Epithelial cell of prostate (primary cell): ENCODE measurements around the gene TMEM163.
"Not testable (repeated sequence)": the region's sequence is repeated elsewhere in the genome, so short reads cannot be mapped to it uniquely, and the experiment has no call there.

Experiments
- DNase-seq: peaks from one replicate; pipeline ENCODE4 v3.0.0-alpha.2; 2011; ENCODE audit warnings: low read depth, low spot score
- H3K27ac ChIP-seq: fragments of 450-650 bp; 2 replicates; pipeline ENCODE4 v1.5.1; 2017; ENCODE audit warnings: mild to moderate bottlenecking

Gene TMEM163

DNA sequence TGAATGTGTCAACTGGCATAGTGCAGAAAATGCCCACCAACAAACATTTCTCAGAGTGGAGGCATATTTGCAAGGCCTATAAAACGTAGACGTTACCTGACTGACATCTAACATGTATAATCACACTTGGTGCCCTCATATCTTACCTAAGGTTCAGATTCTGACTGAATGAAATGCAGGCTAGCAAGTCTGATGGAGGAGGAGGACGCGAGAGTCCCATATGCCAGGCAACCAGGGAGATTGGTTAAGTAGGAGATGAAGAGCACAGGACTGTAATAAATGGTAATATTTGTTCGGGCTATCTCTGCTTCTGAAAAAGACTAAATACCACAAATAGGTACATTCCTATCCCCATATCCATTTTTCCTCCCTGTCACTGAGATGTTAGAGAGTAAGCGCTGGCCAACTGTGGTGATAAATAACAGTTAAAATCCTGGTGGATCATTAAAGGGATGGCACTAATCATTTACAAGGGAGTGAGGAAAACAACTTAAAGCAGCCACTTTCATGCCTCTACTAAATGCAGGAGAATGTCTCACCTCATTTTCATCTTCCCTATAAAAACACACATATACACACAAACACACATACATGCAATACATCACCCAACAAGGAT lies 217.2 kb downstream of the TMEM163 start:
- H3K27ac ChIP-seq, result no peak overlapping the region
- DNase-seq, result no peak

DNA sequence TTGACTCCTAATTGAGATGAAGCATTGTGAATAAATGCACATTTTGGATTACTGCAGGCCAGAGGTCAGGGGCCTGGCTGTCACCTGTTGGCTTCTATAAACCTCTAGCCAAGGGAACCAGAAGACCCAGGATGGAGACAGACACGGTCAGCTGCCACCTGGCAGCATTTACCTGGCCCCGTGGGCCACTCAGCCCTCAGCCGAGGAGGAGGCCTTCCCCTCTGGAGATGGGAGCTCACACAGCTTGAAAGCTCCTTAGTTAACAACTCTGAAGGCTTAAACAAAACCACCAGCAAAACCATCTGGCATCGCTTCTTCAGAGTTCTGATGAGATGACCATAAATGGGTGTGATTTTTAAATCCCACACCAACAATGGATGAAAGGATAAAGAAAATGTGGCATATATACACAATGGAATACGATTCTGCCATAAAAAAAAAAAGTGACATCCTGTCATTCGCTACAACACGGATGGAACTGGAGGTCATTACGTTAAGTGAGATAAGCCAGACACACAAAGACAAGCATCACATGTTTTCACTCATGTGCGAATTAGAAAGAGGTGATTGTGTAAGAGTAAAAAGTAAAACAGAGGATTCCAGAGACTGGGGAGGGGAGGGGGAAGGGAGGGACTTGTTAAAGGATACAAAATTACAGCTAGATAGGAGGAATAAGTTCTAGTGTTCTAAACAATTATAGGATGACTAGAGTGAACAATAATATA lies 218.4 kb downstream of the TMEM163 start:
- DNase-seq, result no peak
- no peak overlapping the region for H3K27ac ChIP-seq

DNA sequence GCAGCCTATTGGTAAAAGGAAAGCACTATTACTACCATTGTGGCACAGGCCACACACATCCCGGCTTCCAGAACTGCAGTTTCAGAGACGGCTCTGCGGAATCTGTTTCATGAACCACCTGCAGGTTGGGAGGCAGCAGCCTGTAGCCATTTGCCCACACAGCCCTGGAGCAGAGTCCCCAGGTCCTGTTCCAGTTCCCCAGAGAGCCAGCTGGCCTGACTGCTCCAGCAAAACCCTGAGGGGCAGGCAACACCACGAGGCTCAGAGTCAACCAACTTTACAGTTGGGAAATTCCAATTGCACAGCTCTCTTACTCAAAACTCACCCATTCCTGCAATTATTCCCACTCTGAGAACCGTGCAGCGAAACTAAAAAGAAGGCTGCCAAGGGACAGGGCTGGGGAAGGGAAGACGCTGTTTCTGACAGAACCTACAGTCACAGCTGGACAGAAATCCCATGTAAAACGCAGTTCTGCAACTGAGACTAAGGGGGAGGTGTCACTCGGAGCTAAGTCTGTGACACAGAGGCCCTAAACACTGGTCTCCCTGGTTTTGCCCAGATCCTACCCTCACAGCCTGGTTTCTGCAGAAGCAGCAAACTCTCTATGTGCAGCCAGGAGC lies 219.4 kb downstream of the TMEM163 start:
- H3K27ac ChIP-seq, result no peak overlapping the region
- no peak for DNase-seq

DNA sequence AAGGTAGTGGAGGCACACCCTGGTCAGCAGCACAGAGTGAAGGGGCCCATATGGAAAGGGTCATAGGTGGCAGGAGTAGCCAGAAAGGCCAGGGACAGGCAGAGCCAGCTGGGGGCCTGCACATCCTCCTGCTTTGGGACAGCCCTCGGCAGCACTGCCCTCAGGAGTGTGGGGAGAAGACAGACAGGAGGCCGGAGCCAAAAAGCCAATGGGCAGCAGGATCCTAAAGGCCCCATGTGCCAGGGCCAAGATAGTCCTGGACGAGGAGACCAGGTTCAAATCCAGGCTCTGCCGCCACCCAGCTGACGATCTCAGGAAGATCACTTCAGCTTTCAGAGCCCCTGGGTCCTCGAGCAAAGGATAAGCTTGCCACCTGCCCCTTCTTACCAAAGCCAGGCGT lies 220.1 kb downstream of the TMEM163 start:
- no peak overlapping the region for H3K27ac ChIP-seq
- DNase-seq, result no peak

DNA sequence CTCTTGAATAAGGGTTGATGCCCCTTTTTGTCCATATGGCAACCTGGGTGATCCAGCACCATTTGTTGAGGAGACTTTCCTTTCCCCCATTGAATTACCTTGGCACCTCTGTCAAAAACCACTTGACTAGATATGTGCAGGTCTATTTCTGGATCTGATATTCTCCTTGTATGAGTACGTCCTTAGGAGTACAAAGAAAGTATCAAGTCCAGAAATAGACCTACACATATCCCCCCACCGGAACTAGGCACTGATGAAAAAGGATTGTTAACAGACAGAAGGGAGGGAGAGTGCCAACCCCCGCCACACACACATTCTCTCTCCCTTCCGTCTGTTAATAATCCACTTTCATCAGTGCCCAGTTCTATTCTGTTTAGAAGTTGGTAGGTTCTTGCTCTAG lies 225.0 kb downstream of the TMEM163 start:
- no peak for DNase-seq
- H3K27ac ChIP-seq, result no peak overlapping the region

DNA sequence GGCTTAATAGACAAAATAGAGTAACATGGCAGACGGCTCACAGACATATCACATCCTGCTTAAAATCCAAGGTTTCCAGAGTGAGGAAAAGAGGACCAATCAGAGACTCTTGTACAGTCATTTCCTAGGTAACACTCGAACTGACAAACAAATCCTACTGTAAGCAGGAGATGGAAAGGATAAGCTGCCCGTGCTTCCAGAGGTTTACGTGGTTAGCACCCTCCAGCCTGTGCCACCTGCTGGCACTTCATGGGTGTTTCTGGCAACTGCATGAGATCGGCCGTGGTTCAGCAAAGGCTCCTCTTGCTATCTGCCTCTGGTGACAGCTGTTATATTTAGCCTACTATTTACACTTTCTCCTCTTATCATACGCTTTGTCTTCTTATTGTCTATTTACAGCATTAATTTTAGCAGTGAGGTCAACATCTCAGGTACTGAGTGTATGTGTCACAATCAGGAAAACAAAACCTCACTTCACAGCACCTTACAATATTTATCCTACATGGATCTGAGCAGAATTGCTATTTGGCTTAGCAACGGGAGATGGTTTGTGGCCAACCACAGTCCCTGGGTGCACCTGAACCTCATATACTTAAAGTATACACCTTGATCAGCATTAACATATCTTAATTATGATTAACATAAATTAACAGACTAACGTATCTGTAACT lies 226.9 kb downstream of the TMEM163 start:
- DNase-seq, result no peak
- H3K27ac ChIP-seq, result no peak overlapping the region

DNA sequence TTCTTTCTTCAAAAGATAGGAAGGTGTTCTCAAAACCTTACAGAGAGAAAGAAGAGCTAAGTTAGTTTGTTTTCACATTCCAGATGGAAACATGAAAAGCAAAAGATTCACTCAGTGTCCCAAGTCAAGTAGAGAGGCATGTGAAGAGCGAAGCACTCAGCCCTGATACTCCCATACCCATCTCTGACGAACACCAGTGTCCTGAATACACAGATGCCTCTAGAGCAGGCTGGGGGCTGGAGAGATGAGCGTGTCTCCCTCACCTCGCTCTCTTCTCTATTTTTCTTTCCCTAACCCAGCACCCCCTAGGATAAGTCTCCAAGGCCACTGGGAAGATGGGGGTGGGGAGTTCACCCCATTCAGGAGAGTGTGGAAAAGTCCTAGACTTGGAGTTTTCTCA lies 227.8 kb downstream of the TMEM163 start:
- no peak for DNase-seq
- no peak overlapping the region for H3K27ac ChIP-seq

DNA sequence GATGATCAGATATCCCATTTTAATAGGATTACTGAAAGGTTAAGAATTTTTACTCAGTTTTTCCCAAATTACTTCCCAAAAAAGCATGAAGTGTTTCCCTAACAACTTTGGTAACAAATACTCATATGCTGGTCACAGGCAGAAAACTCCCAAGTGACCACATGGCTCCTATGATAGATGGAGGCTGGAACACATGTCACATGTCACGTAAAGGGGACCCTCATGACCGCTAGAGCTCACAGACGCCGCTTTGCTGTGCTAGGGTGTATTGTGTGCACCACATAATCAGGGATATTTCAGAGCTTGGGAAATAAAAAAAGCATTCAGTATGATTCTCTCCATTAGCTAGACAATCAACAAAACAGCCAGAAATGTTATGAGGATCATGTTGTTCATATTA lies 228.2 kb downstream of the TMEM163 start:
- DNase-seq, result no peak

DNA sequence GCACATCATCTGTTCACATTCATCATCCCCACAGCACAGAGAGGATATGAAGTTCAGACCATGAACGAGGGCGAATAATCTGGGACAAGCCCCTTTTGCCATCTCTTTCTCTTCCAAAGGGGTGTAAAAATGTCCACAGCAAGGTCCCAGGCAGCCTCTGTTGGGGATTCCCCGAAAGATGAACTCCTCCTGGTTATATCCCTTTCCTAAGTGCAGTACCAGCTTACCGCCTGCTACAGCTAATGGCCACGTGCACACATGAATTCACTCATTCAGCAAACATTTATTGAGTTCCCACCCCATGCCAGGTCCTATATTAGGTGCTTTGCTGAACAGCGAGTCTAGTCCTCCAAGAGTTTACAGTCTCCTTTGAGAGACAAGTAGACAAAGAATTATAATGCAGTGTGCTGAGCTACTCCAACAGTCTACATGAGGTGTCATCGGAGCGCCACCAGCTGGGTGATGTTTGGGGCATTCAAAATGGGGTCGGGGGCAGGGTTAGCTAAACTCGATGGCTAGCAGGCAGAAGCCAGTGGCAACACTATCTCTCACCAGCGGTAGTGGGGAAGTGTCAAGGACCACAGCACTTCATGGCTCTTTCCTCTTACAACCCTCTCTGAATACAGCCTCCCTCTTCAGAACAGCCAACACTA lies 228.9 kb downstream of the TMEM163 start:
- H3K27ac ChIP-seq, result no peak overlapping the region
- DNase-seq, result no peak

More for the DNA sequence above, 228.2 kb downstream of the TMEM163 start:
- no peak overlapping the region for H3K27ac ChIP-seq

DNA sequence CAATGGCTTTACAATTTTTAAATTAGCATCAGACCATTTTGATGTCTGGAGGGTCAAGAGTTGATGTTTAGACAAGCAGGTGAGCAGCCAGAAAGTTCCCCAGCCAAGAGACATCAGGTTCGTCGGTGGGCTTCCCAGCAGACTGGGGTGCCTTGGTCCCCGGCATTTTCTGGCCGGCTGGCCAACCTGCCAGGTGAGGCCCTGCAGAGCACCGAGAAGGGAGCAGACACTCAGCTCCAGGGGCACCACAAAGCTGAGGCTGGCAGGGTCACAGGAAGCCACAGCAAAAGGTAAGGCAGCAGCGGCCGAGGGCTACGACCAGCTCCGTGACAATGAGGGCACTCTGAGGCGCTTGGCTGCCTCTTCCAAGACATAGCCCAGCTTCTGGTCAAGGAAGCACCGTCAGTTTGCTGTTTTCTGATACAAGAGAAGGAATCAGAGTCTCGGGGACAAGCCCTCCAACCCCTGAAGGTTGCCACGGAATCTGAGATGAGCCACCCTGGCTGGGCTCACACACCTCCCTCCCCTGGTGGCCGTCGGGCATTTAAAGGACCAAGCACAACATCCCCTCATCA lies 235.9 kb downstream of the TMEM163 start:
- H3K27ac ChIP-seq, result no peak overlapping the region
- no peak for DNase-seq

DNA sequence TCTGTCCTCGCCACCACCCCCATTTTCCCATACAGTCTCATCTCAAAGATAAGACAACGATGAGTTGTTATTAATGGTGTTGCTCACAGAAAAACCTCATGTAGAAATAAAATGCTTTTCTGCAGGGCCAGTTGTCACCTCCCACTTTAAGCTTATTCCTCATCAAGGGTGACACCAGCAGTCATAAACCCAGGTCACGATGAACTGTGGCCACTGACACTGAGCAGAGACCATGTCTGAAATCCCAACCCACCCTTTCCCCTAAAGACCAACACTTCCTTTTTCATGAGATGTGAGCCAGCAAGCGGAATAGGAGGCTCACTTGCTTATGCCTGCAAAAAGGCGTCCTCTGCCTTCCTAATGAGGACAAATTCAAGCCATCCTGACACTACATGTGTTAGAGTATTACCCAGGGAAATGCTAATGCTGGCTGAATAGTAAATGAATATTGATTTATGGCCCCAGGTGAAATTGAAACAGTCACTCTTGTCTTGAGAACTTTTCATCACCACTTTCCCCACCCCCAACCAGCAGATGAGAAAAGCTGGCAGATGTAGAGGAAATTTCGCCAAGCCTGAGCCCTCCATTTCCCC lies 236.6 kb downstream of the TMEM163 start:
- no peak for DNase-seq
- H3K27ac ChIP-seq, result no peak overlapping the region

DNA sequence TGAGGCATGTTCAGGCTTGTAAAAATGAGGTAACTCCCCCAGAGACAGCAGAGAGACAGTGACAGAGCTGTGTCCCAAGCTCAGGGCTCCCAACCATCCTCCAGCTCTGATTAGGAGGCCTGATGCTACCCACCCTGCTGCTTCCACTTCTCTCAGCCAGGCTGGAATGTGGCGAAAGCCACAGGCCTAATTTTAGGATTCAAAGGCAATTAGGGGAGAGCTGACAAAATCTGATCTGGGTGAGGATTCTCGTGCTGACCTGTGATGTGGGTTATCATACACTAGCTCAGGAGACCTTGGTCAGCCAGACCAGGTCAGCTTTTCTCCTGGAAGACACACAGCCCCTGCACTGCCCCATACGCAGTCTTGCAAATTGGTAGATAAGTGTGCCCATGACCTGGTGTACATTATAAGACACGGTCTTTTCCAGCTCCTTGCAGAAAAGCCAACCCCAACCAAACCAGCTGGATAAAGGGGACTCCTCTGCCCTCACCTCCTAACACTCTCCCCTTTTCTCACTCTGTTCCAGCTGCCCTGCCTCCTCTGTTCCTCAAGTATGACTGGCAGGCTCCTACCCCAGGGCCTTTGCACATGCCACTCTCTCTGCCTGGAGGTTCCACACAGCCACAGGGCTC lies 239.0 kb downstream of the TMEM163 start:
- no peak overlapping the region for H3K27ac ChIP-seq
- DNase-seq, result no peak

DNA sequence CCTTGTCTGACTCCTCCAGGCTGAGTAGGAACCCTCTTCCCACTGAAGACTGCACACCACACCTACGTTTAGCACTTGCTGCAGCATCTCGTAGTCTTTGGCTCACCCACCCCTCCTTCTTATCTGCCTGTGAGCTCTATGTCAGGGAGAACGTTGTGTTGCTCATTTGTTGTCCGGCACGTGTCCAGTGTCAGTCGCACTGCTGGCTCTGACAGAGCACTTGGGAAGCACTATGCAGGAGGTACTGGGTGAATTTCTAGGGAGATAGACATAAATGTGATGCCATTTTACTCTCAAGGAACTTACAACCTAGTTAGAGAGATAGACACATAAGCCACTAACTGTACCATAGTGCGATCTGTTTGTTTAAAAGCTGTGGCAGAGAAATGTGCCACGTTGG lies 241.8 kb downstream of the TMEM163 start:
- not testable (repeated sequence) for H3K27ac ChIP-seq, DNase-seq

DNA sequence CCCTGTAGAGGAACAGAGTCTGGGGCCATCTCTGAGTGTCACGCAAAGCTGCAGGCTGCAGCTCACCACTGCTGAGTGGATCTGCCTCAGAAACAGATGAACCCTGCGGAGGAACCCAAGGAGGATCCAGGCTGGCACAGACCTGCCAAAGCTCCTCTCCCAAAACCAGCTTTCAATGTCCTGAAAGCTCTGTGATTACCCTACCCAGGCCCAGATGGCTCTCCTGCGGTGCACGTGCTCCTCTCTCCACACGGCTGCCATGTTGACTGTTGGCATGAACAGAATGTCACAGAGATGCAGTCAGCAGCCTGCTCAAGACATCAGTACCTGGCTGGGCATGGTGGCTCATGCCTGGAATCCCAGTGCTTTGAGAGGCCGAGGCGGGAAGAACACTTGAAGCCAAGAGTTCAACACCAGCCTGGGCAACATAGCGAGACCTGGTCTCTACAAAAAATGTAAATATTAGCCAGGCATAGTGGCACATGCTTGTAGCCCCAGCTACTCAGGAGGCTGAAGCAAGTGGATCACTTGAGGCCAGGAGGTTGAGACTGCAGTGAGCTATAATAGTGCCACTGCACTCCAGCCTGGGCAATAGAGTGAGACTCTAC lies 248.1 kb downstream of the TMEM163 start:
- DNase-seq, result no peak
- no peak overlapping the region for H3K27ac ChIP-seq

DNA sequence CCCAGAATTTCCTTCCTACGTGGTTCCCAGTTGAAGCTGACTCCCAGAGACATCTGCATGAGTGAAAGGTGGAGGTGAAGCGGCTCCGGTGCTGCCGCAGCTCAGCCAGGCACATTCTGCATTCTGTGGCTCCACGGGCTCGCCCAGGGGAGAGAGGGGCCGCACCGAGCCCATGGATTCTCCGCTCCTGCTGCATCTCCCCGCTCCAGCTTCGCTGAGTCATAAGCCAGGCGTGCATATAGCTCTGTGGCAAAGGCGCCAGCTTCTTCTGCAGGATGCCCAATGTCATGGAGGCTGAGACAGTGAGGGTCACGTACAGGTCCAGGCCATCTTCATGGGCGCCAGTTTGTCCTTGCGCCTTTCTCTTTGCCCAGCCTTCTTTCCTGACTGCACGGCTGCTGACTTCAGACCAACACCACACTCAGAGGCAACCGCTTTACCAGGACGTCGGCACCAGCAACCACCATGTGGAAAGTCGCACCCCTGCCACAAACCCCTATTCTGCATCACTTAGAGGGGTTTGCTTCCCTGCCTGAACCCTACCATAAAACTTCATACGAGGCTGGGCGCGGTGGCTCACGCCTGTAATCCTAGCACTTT lies 249.2 kb downstream of the TMEM163 start:
- no peak for DNase-seq
- H3K27ac ChIP-seq, result no peak overlapping the region

DNA sequence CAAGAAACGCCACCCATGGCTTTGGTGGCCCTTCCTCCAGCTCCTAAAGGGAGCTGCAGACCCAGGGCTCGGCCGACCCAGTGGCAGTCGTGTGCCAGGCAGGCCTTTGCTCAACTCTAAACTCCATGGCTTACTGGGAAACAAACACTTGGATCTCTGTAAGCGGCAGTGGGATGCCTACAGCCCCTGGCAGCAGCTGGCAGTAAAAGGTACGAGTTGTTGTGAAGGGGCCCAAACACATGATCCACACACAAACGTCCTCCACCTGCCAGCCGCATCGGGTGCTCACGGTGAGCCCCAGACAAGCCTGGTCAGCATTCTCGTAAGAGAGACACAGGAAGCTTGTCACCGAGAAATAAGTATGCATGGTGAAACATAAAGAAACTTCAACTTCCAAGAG lies 250.0 kb downstream of the TMEM163 start:
- H3K27ac ChIP-seq, result no peak overlapping the region
- no peak for DNase-seq

DNA sequence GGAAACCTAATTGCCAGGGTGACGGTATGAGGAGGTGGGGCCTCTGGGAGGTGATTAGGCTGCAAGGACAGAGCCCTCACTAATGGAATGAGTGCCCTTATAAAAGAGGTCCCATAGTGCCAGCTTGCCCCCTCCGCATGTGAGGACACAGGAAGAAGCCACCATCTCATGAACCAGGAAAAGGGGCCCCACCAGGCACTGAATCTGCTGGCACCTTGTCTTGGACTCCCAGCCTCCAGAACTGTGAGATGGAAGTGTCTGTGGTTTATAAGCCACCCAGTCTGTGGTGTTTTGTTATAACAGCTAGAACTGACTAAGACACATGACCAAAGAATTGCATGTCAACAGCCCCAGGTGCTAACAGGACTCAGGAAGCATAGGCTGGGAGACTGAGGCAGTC lies 250.6 kb downstream of the TMEM163 start:
- no peak overlapping the region for H3K27ac ChIP-seq
- DNase-seq, result no peak

DNA sequence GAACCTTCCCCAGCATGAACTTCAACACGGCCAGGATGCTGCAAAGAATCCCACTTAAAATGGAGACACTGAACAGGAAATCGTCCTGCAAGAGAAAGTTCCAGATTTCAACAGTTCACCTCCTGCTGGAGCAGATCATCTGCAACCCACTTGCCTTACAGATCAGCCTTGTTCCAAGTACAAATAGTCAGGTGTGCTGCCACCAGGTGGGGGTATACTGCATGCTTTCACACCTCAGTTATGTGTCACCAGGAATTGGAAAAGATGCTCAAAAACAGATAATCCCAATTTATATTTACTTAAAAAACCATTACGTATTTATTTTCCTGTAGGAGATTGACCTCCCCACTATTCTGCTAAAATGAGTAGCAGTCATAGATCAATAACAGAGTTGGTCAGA lies 252.7 kb downstream of the TMEM163 start:
- no peak overlapping the region for H3K27ac ChIP-seq
- no peak for DNase-seq
